NCI-H1048 (cell line): ENCODE measurements around the gene STK17A.
A peak's percentile ranks its signal among the peaks of the same experiment; 100 is the strongest.

Experiments
- DNase-seq: peaks from one replicate; lab custom pipeline; 2025; lab: John Stamatoyannopoulos, UW

Gene STK17A

DNA sequence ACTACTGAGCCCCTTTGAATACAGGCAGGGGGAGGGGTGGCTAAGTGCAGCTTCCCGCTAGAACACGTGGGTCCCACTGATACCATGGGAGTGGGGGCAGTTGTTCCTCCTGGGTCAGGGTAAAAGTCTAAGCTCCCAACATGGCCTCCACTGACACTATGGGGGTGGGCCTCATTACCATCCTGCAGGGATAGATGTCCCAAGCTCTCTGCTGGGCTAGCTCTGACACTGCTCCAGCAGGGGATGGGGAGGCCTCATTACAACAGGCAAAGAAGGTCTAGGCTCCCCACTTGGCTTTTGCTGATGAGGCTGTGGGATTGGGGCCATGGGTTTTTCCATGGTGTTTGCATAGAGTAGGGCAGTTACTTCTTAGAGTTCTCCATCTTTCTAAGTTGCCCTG, 51.5 kb downstream of the STK17A start:
- DNase-seq, result no peak

DNA sequence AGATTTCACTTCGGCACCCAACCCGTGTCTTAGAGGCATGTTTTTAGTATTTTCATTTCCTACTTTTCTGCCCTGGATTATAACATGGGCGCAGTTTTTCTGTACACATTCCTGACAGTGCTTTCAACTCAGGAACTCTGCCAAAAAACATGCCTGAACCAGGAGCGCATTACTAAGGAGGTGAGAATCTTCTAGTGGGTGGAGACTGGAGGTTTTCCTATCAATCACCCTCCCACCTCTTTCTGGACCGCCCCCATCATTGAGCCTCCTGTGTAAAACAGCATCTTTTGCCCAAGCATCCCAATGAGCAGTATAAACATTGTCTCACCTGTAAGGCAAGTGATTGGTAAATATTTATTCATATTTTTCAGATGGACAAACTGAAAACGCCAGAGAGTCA, 53.2 kb downstream of the STK17A start:
- no peak for DNase-seq

DNA sequence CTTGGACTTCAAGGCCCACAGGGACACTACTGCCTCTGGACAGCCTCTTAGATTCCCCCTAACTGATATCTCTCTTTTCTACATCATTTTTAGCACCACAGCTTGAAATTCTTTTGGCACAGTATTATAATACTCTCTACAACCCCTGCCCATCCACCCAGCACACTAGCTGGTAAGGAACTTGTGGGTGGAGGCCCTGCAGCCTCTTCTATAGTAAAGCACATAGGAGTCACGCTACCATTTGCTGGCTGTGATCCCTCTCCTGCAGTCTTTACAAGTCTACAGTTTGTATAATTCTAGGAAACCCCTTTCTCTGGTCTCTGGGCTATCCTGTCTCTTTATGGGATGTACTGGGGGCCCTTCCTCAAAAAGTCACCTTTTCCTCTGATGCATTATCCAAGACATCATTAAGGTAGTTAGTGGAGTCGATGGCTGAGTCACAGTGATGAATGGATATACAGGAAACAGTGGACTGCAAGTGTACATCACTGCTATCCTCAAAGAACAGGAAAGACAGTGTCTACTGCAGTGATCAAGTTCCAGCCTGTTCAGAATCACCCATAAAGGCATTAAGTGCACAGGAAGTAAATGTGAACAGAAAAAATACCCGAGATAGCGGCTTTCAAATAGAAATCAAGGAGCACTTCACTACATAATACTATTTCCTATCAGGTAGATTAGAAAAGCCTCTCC, 54.4 kb downstream of the STK17A start:
- no peak for DNase-seq

DNA sequence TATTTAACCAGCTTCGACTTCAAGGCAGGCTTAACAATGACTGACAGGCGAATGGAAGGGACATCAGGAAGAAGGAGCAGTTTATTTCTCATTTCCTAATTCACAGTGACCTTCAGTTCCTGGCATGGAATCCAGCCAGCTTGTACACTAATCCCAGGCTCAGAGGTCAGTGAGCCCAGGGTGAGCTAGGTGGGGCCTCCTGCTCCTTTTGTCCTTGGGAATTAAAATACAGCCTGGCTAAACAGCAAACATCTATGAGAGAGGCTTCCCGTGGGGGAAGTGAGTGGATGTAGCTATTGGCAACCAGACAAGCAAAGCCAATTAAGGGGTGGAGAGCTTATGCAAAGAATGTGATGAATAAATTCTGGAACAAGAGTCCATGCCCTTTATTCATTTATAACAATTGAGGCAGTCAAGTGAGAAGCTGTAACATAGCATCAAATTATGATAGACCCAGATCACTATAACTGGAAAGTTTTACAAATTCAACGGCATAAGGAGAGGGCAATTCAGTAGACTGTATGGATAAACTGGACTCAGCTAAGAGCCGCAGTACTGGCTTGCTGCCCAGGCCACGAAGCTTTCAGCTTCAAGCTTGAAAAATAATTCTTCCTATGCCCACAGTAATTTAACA, 57.1 kb downstream of the STK17A start:
- peak; percentile 37 for DNase-seq

DNA sequence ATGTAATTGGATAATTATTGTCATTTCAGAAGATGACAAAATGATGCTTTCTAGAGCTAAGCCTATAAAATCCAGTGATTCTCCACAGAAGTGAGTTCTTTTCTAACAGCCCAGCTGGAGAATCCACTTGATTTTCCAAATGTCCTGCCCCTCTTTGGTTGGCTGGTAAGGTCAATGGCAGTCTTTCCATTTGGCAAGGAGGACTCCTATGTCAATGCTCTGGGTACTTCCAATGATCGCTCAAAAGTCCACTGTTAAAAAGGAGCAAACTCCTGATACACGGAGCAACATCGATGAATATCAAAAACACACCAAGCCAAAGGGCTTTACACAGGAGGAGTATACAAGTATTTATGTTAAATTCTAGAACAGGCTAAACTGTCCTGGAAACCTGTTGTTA, 57.8 kb downstream of the STK17A start:
- no peak for DNase-seq

DNA sequence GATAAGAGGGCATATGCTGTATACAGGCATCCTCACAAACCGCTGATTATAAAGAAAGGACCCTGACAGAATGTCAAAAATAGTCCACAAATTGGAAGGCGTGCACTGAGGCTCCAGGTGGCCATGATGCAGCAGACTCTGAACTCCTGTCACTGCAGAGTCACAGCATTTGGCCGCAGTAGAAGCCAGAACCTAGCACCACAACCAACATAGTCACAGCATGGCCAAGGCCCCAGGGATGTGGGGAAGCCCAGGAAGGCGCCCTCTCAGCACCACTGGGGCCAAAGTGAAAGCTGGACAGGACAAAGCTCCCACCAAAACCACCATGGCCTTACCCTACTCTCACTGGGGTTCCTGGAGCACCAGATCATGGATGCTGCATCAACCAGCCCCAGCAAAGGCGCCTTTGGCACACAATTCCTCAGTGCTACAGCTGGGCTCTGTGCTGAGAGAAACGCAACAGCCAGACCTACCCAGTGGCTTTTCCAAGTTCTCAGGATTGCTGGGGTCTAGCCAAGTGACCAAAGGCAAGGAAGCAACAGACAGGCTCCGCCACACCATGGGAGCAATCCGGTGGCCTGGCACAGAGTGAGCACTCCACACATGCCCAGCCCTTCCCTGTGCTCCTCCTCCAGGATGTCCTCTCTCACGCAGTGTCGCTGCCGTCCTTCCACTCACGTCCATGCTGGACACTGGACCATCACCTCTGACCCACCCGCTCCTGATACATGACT, 60.2 kb downstream of the STK17A start:
- DNase-seq, result no peak

DNA sequence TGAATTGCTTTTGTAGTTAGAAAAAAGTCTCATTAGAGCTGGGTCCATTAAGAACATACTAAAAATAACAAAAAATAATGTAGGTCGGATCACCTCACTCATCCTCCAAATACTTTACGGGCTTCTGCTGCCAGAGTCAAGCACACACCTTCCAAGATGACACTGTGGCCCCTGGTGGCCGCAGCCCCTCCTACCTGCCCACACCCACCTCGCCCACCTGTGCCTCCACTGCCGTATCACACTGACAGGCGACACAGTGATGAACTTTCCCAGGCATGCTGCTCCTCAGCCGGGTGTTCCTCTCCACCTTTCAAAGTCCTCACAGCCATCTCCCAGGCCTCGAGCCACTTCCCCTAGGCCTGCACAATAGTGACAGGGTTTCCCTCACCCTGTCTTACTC, 60.9 kb downstream of the STK17A start:
- DNase-seq, result no peak

DNA sequence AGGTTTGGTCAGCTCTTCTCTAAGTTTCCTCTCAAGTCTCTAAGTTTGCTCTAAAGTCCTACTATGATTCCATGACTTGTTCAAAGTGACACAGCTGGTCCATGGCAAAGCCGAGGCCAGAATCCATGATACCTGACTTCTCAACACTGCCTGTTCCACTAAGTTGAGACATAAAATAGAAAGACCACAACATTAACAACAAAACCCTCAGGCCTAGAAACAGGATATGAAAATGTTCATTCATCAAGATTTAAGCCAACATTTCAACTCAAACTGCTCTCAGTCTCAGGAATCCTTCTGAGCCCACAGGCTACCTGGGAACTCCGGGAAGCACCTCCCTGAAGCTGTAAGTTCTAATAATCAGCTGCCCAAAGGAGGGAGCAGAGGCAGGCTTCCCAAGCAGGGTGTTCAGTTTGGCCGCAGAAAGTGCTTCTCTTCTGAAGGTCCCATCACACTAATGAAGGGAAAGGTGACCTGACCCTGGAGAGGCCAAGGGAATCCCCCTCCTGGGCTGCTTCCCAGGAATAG, 62.9 kb downstream of the STK17A start:
- DNase-seq, result no peak

DNA sequence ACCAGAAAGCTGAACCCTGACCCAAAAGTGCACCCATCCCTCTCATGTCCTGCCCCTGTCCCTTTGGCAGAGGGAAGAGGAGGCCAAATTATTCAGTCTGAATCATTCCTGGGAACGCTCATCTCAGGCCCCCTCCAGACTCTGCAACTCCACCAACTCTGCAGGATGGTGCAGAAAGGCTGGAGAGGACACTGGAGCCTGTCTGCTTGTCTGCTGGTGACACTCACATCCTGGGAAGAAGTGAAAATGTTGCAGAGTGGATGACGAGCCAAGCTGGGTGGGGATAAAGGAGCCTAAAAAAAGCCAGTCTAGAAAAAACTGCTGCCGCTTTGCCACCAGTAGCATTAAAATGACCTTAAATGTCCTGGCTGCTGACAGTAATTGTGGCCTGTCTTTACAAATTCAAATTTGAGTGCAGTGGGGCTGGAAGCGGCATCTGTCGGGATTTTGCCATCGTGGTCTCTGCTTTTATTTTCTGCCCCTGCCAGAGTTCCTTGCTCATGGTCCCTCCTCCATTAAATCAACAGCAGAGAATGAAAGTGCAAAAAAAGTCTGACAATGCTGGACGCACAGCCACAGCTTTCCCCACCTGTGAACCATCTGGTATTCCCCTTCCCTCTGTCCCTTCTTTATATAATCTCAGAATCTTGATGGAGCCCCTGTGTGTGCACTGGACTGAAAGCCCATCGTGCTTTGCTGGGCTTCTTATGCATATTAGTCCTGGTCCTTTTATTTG, 63.9 kb downstream of the STK17A start:
- DNase-seq, result no peak

DNA sequence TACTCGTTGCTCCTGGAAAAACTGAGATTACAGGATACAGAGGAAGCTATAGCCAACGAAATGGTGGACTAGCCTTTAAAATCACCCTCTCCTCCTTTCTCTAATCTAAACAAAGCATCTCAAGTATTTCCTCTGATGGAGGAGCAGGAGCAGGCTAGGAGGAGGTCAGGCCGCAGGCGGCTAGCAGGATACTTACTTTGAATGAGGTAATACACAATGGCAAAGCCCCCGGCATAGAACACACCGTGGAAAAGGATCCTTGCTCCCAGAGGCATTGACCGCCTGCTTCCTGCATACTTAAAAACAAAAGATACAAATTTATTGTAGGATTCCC, 64.4 kb downstream of the STK17A start:
- DNase-seq, result no peak

DNA sequence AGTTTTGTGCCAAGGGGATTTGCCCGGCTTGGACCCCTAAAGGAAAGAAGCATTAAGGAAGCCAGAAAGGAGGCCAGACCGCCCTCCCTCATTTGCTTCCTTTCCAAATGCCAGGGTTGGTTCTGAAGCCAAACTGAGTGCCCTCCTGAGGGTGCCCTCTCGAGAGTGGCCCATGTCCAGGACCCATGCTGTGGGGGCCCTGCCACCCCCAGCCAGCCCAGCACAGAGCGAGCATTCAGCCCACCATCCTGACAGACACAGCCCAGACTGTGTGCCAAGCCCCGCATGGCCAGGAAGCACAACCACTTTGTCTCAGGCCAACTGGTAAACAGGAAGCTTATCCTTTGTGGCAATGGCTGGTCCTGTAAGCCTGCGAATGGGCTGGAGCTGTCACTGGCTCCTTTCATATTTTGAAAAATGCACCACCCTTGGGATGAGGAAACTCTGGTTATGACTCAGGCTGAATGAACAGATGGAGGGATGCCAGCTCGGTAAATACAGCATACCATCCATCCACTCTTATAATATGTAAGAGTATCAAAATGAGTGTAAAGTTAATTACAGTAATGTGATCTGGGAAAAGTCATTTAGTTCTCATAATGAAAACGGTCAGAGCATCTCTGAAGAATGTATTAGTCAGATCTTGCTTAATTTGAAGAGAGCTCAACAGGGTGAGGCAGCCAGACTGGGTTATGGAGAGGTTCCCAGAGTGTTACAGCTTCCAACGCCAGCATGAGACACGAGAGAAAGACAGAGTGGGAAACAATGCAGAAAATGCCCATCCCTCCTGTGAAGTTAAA, 65.0 kb downstream of the STK17A start:
- no peak for DNase-seq

DNA sequence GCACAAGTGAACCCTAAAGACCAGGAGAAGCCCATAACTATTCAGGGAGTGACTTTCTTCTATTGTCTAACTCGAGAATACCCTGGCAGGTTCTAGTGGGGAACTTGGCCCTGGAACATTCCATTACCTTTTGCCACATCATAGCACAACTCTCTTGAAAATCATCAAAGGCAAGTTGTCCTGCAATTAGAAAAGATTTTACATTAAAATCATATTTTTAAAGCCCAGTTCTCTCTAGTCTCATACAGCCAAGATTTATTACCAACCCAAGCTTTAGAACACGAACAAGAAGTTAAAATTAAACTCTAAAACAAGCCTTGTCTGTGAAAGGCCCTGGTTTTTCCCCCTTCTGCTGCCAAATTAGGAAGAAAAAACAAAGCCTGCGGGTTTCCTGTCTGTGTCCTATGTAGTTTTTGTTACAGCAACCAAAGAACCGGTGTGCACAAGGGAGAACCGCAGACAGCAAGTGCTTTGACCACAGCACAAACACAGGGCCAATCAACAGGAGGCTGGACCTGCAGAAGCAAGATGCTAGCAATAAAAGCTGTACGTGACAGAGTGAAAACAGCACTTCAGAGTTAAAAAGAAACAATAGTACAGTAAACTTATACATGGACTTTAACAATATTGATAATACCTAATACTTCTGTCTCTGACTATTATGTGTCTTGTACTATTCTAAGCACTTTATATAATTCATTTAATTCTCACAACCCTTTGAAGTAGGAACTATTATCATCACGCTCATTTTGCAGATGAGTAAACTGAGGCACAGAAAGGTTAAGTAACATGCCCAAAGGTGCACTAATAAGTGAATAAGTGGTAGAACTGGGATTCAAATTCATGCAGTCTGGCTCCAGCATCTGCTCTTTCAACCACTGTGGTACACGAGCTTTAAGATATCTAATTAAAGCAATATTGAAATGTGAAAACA, 65.8 kb downstream of the STK17A start:
- no peak for DNase-seq

DNA sequence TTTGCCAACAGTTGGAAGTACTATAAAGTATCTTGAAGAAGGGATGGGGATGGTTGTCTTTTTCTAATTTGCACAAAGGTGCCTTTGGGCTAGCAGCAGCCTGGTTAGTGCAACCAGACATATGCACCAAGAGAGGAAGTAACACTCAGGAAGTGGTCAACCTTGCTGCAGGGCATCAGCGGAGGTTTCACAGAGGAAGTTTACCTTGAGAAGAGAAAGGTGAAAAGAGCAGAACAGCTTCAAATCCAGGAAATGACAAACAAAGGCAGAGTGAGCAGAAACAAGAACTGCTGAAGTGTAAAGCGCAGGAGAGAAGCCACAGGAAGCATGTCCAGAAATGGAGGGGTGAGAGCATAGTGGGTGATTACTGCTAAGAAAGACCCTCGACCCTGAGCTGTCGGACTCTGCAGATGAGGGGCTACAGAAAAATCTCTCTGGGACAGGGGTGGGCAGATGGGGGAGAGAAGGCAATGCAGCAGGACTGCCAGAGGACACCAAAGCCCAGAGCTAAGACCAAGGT, 66.9 kb downstream of the STK17A start:
- DNase-seq, result no peak

DNA sequence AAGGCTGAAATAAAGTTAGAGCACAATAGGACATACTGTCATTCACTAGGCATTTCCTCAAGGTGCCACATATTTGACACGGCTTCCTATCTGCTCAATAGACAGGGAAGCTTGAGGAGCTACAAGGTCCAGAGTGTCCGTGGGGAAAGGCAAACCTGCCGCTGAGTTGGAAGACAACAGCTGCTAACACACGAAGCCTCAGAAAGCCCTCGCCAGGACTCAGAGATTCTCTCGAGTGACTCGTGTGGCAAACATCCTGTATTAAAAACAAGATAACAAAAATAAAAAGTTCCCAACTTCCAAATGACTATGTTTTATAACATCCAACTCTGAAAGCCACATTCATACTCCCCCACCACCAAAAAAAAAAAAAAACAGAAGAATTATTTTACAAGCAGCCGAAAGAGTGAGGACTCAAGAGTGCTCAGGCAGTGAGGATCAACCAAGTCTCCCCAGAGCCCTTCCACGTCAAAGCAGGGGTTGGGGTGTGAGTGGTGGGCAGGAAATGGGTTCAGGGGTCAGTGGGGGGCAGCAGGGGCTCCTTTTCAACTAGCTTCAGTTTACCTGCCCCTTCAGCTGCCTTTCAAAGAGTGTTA, 67.6 kb downstream of the STK17A start:
- no peak for DNase-seq

DNA sequence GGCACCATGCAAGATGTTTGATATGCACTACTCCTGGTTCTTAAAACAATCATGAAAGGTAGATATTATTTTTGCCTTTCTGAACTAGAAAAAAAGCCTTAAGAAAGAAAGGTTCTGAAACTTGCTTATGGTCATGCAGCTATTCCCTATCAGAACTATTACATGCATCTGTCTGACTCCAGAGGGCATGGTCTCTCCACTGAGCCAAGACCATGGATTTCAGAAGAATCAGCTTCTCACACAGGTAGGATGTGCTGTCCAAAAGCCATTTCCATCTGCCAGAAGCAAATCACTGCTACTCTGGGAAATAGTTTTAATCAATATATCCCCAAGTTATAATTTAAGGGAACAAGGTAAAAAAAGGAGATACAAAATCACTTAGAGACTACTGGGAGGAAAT, 69.5 kb downstream of the STK17A start:
- DNase-seq, result no peak

DNA sequence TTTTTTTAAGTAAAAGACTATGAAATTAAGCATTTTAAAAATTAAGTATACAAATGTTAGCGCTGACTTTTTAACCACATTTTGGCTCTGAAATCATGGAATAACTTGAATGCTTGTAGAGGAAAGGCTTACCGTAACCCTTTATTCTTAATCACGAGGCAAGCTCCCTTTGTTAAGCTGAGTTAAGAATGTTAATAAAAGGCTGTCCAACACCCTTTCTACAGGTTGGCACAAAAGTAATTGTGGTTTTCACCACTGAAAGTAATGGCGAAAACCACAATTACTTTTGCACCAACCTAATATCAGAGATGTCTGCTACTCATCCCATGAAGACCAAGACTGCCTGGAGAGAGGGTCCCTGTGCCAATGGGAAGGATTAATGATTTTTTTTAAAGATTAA, 70.6 kb downstream of the STK17A start:
- DNase-seq, result no peak

DNA sequence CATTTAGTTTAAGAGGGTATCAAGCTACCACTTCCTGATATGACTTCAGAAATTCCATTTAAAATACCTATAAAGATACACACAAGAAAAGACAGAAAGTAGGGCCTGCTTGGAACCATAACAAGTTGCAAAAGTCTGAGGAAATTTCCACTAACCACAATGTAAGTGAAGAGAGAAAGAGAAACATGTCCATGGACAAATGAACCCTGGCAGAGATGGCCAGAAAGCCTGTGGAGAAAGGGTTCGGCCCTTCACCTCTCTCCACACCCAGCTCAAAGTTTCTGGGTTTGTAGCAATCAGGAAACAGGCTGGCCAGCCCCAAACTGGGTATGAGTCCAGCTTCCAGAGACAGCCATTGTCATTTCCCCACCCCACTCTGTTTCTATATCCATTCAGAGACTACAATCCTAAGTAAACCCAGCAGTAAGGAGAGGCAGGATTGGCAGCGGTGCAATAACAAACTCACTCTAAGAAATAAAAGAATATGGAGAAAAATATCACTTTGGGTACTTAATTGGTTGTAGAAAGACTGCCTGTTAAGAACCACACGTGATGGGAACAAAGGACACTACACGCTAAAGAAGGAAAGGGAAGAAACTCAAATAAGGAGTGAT, 71.1 kb downstream of the STK17A start:
- DNase-seq, result no peak

DNA sequence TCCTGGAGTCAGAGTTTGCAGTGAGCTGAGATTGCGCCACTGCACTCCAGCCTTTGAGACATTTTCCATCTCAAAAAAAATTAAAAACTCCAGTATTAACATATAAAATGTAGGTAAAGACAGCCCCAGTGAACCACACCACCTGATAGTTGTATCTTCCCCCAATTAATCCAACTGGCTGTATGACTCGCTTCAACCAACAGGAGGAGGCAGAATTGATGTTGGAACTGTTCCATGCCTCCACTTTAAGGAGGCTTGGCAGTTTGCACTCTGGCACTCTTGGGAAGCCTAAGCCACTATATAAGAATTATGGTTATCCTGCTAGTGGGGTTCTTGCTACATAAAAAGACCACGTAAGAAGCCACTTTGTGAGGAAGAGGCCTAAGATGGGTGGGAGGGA, 72.7 kb downstream of the STK17A start:
- DNase-seq, result no peak

DNA sequence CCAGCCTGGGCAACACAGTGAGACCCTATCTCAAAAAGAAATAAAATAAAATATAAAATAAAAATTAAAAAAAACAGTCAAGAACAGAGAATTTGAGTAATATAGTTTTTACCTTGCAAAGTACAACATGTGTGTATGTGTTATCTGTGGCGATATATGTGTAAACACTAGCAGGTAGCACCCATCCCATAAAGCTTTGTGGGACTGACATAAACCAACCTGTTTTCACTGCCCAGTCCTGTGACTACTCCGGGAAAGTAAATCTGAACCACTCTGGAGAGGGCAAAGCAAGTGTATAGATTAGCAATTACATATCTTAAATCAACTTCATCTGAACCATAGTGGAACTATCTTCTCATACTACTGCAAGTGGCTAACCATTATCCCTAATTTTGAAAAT, 74.1 kb downstream of the STK17A start:
- DNase-seq, result no peak
